Head of caudate nucleus (tissue), 42 donors: ENCODE measurements around the gene DAG1.

ENCODE experiments used
- DNase-seq, 42 donors: peaks; one replicate each; pipeline versions ENCODE4 v3.0.0 to v3.0.0-alpha.2; 2020 to 2021; ENCODE audit warnings: mixed read lengths in 7 of 42
- intact Hi-C: fragments of 100-400 bp; cut with DNase I; formaldehyde crosslinking; loops from one replicate; pipeline ENCODE4 v1.15.0; 2022

Gene DAG1

GRCh38 chr3:49469936-49470713 is at the start of gene DAG1:
DAG1 (plus strand) TSS chr3:49470267; CDS start chr3:49510535, 40,268 bp downstream.
- intact Hi-C loops: loop anchor here (5.0 kb wide), 1 partner anchor 82 kb away; the partner anchor contains the start of gene BSN
- peak; percentile 93 to 98 (median 97) for DNase-seq

- peak in 1 of 42 donors; percentile 45 for DNase-seq
- intact Hi-C loops: no loop called here
Observed at GRCh38 chr3:49421890-49422378, 48.1 kb upstream of the DAG1 start.

GRCh38 chr3:49422379-49423248 is 47.5 kb upstream of the DAG1 start, which contains the start of gene AMT:
AMT (minus strand) TSS chr3:49422473; CDS start chr3:49422450, 23 bp downstream.
- intact Hi-C loops: no loop called here
- DNase-seq: peak in 41 of 42 donors; percentile 21 to 70 (median 48)

GRCh38 chr3:49424816-49425215 is 45.3 kb upstream of the DAG1 start:
- no peak for DNase-seq
- intact Hi-C loops: no loop called here

GRCh38 chr3:49427586-49427985 is 42.5 kb upstream of the DAG1 start:
- intact Hi-C loops: no loop called here
- no peak for DNase-seq

GRCh38 chr3:49428752-49429080 is 41.4 kb upstream of the DAG1 start:
- intact Hi-C loops: no loop called here
- peak in 4 of 42 donors; percentile 5 to 46 (median 8) for DNase-seq

- DNase-seq: no peak
- intact Hi-C loops: no loop called here
Observed at GRCh38 chr3:49434731-49435130, 35.3 kb upstream of the DAG1 start.

- intact Hi-C loops: no loop called here
- DNase-seq: no peak
Observed at GRCh38 chr3:49445391-49445790, 24.7 kb upstream of the DAG1 start.

GRCh38 chr3:49453621-49454020 is 16.4 kb upstream of the DAG1 start:
- intact Hi-C loops: no loop called here
- DNase-seq: no peak

- intact Hi-C loops: no loop called here
- no peak for DNase-seq
Observed at GRCh38 chr3:49454458-49454857, 15.6 kb upstream of the DAG1 start.

- intact Hi-C loops: no loop called here
- no peak for DNase-seq
Observed at GRCh38 chr3:49454898-49455681, 15.0 kb upstream of the DAG1 start.

GRCh38 chr3:49456466-49456865 is 13.6 kb upstream of the DAG1 start:
- no peak for DNase-seq
- intact Hi-C loops: no loop called here

- intact Hi-C loops: no loop called here
- DNase-seq: no peak
Observed at GRCh38 chr3:49460188-49460890, 9.7 kb upstream of the DAG1 start.

- intact Hi-C loops: no loop called here
Observed at GRCh38 chr3:49460956-49461355, 9.1 kb upstream of the DAG1 start.

GRCh38 chr3:49461443-49462171 is 8.5 kb upstream of the DAG1 start:
- DNase-seq: no peak
- intact Hi-C loops: no loop called here

More at GRCh38 chr3:49460956-49461355, 9.1 kb upstream of the DAG1 start:
- DNase-seq: no peak

- intact Hi-C loops: no loop called here
- no peak for DNase-seq
Observed at GRCh38 chr3:49462222-49462621, 7.8 kb upstream of the DAG1 start.

- intact Hi-C loops: no loop called here
- DNase-seq: peak in 26 of 42 donors; percentile 10 to 69 (median 36)
Observed at GRCh38 chr3:49465270-49466034, 4.6 kb upstream of the DAG1 start.
